PC-3 (cell line): ENCODE measurements around the gene ICAM2.

Source experiments
- EZH2phosphoT487 ChIP-seq: fragments of 300-600 bp; sonication (generic); IDR thresholded peaks from 2 replicates; pipeline ENCODE4 v1.6.1; 2018; ENCODE audit warnings: mild to moderate bottlenecking, antibody characterized with exemption, low read length, borderline replicate concordance
- TF ChIP-seq, protein P1 (sequence below): fragments of 300-600 bp; sonication (generic); conservative IDR thresholded peaks from 2 replicates; pipeline ENCODE4 v1.5.1; 2017; ENCODE audit warnings: antibody characterized with exemption, low read depth, mild to moderate bottlenecking, low read length

GRCh38 chr17:63998721-63999679 lies 21.4 kb downstream of the ICAM2 start:
- TF ChIP-seq, protein P1, sequence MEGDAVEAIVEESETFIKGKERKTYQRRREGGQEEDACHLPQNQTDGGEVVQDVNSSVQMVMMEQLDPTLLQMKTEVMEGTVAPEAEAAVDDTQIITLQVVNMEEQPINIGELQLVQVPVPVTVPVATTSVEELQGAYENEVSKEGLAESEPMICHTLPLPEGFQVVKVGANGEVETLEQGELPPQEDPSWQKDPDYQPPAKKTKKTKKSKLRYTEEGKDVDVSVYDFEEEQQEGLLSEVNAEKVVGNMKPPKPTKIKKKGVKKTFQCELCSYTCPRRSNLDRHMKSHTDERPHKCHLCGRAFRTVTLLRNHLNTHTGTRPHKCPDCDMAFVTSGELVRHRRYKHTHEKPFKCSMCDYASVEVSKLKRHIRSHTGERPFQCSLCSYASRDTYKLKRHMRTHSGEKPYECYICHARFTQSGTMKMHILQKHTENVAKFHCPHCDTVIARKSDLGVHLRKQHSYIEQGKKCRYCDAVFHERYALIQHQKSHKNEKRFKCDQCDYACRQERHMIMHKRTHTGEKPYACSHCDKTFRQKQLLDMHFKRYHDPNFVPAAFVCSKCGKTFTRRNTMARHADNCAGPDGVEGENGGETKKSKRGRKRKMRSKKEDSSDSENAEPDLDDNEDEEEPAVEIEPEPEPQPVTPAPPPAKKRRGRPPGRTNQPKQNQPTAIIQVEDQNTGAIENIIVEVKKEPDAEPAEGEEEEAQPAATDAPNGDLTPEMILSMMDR, result no peak
- no peak for TF ChIP-seq EZH2phosphoT487
